H7 (cell line): ENCODE results near the gene CD28. TPM values are rescaled to one million over a fixed set of nuclear protein-coding genes. Genes with fewer than 3 reads are reported as not detected.

Source experiments
- DNase-seq: peaks from one replicate; pipeline ENCODE4 v3.0.0; 2012
- H3K27me3 ChIP-seq: 2 replicates; pipeline ENCODE4 v1.6.0; 2011; ENCODE audit warnings: mild to moderate bottlenecking, low read length; ENCODE audit not compliant: control insufficient read depth, insufficient read depth
- H3K36me3 ChIP-seq: replicated peaks from 2 replicates; pipeline ENCODE4 v1.5.1; 2011; ENCODE audit warnings: low read length; ENCODE audit not compliant: control insufficient read depth, insufficient read depth
- H3K4me3 ChIP-seq: 2 replicates; pipeline ENCODE4 v1.5.1; 2011; ENCODE audit warnings: low read depth, mild to moderate bottlenecking, control low read depth, low read length, moderate library complexity; ENCODE audit not compliant: insufficient read depth
- total RNA-seq: library from RNA; depleted of rRNA; stranded (reverse); fragments of >200 nt; shearing (Covaris generic); gene quantifications from 2 replicates; pipeline ENCODE4 v1.2.3, GENCODE V29; 2014; rRNA removed

CD28 gene
- total RNA-seq: not detected in 2 replicates

DNA sequence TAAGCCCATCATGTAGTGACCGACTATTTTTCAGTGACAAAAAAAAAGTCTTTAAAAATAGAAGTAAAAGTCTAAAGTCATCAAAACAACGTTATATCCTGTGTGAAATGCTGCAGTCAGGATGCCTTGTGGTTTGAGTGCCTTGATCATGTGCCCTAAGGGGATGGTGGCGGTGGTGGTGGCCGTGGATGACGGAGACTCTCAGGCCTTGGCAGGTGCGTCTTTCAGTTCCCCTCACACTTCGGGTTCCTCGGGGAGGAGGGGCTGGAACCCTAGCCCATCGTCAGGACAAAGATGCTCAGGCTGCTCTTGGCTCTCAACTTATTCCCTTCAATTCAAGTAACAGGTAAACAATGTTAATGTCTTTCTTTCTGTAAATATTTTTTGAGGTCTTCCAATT lies at the start of gene CD28:
Gene CD28, plus strand, starts transcription at position 237 of the 400 bp plus-strand sequence. Its CDS starts 58 bp downstream, at position 295.
- no peak for DNase-seq
- Histone ChIP-seq H3K36me3 (no peaks in the 10 kb centered on the region), H3K27me3 (no peaks in the 10 kb centered on the region), H3K4me3 (no peak within 1 kb of the TSS)

DNA sequence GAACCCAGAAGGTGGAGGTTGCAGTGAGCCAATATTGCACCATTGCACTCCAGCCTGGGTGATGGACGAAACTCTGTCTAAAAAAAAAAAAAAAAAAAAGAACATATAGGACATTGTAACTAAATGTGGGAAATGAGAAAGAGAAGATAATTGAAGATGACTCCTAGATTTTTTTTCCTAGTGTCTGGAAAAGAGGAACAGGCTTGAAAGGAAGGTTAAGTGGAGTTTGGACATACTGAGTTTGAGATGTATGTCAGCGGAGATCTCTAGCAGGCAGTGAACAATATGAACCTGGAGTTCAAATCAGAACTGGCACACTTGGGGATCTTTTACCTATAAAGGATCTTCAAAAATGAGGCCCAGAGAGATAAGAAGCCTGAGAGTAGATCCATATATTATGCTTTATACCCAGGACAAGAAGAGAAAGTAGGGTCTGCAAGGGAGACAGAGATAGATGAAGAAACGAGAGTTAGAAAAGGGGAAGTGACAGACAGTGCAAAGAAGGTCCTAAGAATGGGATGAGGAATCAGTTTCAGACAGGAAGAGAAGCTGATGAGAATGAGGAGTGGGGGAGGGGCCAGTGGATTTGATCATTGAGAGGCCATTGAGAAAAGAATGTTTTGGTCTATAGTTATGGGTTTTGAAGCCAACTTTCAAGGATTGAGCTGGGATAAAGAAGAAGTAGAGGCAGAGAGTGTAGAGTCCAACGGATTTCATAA lies 46.9 kb upstream of the CD28 start:
- no peak overlapping the region for H3K4me3 ChIP-seq
- DNase-seq: no peak
- H3K36me3 ChIP-seq: no peaks in the 10 kb centered on the region
- no peaks in the 10 kb centered on the region for H3K27me3 ChIP-seq

DNA sequence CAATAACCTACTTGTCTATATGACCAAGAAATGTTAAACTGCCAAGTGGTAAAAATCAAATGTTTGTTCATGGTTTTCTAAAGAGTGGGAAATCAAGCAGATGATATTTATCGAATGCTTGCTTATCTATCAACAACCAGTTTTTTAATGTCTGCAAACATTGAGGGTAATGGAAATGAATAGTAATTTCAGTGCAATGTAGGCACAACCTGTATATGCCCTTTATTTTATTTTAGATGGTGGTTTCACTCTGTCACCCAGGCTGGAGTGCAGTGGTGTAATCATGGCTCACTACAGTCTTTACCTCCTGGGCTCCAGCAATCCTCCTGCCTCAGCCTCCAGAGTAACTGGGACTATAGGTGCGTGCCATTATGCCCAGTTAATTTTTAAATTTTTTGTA lies 46.0 kb upstream of the CD28 start:
- Histone ChIP-seq H3K36me3 (no peaks in the 10 kb centered on the region), H3K27me3 (no peaks in the 10 kb centered on the region), H3K4me3 (no peak overlapping the region)
- DNase-seq: no peak

DNA sequence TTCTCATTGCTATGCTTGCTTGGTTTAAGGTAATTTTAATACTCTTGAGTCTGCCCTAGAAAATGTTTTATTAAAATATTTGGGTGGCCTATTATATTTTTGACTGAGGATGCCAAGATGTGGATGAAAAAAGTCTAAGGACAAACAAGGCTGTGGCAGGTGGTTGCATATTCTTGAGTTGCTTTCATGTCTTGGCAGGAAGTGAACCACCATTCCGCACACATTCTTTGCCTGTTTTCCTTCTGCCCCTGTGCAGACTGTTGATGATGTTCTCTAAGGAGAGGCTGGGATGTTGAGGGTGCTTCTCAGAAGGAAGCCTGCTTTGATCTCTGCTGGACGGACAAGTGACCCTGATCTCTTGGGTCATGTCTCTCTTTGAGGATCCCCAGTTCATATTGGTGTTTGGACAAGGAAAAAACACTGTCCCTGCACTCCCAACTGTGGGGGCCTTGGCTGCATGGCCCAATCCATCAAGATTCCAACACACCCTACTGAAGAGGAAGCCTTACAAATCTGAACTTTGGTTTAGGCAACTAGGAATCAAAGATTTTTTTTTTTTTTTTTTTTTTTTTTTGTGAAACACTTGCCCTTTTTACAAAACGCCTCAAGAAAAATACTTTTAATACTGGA lies 45.0 kb upstream of the CD28 start:
- H3K36me3 ChIP-seq: no peaks in the 10 kb centered on the region
- no peaks in the 10 kb centered on the region for H3K27me3 ChIP-seq
- no peak for DNase-seq
- no peak overlapping the region for H3K4me3 ChIP-seq

GRCh38 chr2:203662487-203662886 lies 44.0 kb upstream of the CD28 start:
- DNase-seq: no peak
- Histone ChIP-seq H3K27me3 (no peaks in the 10 kb centered on the region), H3K4me3 (no peak overlapping the region), H3K36me3 (no peaks in the 10 kb centered on the region)

DNA sequence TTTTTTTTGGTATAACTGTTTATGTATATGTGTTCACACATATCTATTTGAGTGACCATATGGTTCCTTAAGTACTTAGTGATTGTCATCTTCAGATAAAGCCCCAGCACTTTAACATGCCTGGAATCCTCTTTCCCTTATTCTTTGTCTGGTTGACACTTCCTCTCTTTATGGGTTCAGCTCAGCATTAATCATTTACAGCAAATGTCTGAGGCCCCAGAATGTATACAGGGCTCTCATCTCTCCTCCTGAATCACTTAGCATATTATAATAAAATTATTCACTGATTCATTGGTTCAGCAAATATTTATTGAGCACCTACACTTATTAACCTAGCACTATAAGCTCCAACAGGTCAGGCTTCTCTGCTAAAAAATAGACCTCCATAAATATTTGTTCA lies 43.5 kb upstream of the CD28 start:
- H3K36me3 ChIP-seq: no peaks in the 10 kb centered on the region
- no peak for DNase-seq
- H3K4me3 ChIP-seq: no peak overlapping the region
- H3K27me3 ChIP-seq: no peaks in the 10 kb centered on the region

- no peak for DNase-seq
- H3K4me3 ChIP-seq: no peak overlapping the region
- no peaks in the 10 kb centered on the region for H3K36me3 ChIP-seq
- H3K27me3 ChIP-seq: no peaks in the 10 kb centered on the region
Measured at GRCh38 chr2:203664029-203664755, 42.2 kb upstream of the CD28 start.

DNA sequence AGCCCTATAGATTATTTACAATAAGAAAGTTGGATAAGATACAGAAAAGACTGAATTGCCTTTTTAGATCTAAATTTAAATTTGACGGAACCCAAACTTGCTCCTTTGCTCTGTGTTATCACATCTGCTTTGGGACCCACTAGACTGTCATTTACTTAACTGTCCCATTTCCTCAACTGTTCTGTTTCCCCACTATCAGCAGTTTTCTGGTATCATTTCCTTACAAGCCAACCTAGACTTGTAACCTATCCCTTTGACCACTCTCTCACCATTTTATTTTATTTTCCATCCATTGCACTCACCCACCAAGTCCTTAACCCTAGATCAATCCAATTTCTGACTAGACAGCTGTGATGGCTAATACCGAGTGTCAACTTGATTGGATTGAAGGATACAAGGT lies 38.6 kb upstream of the CD28 start:
- no peak overlapping the region for H3K4me3 ChIP-seq
- no peaks in the 10 kb centered on the region for H3K36me3 ChIP-seq
- H3K27me3 ChIP-seq: no peaks in the 10 kb centered on the region
- DNase-seq: no peak

- Histone ChIP-seq H3K27me3 (no peaks in the 10 kb centered on the region), H3K4me3 (no peak overlapping the region), H3K36me3 (no peaks in the 10 kb centered on the region)
- DNase-seq: no peak
Measured at GRCh38 chr2:203669820-203670219, 36.6 kb upstream of the CD28 start.

DNA sequence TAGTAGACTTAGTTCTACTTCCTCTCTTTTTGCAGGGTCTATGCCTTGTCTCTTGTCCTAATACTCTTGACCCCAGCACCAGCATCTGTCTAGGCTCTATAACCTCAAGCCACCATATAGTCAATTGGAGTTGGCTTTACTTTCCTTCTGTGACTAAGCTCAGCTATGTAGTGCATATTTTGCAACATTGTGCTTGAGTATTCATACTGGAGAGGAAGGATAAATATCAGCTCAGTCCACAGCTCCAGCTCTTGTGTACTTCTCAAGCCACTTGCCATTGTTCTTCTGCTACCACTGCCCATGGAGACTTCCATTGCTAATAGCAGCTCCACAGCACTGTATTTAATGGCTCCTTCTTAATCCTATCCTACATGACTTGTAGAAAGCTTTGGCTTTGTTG lies 35.5 kb upstream of the CD28 start:
- Histone ChIP-seq H3K36me3 (no peaks in the 10 kb centered on the region), H3K4me3 (no peak overlapping the region), H3K27me3 (no peaks in the 10 kb centered on the region)
- no peak for DNase-seq

DNA sequence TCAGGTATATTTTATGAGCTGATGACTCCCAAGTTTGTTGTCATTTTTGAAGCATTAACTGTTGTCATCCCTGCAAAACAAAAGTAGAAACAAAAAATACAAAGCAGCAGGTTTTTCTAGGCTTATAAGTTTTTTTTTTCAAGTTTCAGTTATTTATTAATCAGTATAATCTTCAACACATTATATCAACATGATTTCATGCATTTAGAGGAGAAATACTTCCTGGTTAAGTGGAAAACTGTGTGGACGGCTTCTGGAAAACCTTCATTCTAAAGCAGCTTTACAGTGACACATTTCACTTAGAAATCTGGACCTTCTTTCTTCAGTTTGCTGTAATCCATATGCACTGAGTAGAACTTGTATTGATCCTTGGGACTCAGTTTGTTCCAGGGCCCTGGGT lies 34.6 kb upstream of the CD28 start:
- Histone ChIP-seq H3K27me3 (no peaks in the 10 kb centered on the region), H3K36me3 (no peaks in the 10 kb centered on the region), H3K4me3 (no peak overlapping the region)
- DNase-seq: no peak

- no peak for DNase-seq
- Histone ChIP-seq H3K27me3 (no peaks in the 10 kb centered on the region), H3K36me3 (no peaks in the 10 kb centered on the region), H3K4me3 (no peak overlapping the region)
Measured at GRCh38 chr2:203672856-203673255, 33.6 kb upstream of the CD28 start.

- no peak for DNase-seq
- no peaks in the 10 kb centered on the region for H3K27me3 ChIP-seq
- H3K4me3 ChIP-seq: no peak overlapping the region
- no peaks in the 10 kb centered on the region for H3K36me3 ChIP-seq
Measured at GRCh38 chr2:203673933-203674332, 32.5 kb upstream of the CD28 start.

DNA sequence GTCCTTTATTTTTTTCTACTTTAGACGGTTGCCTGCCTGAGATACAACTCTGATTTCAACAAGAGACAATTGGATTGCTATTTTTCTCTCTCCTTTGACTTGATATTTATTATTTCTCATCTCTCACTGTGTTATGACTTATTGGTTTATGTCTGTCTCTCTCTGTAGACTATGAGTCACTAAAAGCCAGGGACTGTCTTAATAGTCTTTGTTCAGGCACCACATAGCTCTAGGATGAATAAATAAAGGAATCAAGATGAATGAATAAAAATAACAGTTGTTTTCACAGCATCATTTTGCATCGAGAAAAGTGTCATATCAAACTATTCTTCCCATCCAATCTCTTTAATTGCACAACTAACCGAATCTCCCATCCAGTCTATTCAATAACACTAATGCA lies 31.4 kb upstream of the CD28 start:
- DNase-seq: no peak
- H3K4me3 ChIP-seq: no peak overlapping the region
- no peaks in the 10 kb centered on the region for H3K27me3 ChIP-seq
- H3K36me3 ChIP-seq: no peaks in the 10 kb centered on the region

- Histone ChIP-seq H3K36me3 (no peaks in the 10 kb centered on the region), H3K27me3 (no peaks in the 10 kb centered on the region), H3K4me3 (no peak overlapping the region)
- no peak for DNase-seq
Measured at GRCh38 chr2:203678971-203679370, 27.5 kb upstream of the CD28 start.
